Adrenal gland (tissue), 12 donors: ENCODE data around the gene ZMYM2. TPM values are rescaled to one million over a fixed set of nuclear protein-coding genes. Genes with fewer than 3 reads are reported as not detected.

Experiments used
- DNase-seq, 7 donors: peaks; one replicate each; pipeline ENCODE4 v3.0.0-alpha.2; 2019 to 2020
- H3K27ac ChIP-seq, 5 donors: fragments of 200-600 bp; sonication (generic) in 4 of 5; 1 replicate in 3 of 5; 2 replicates in 2 of 5; pipeline versions ENCODE4 v1.5.1 to v1.8.0; 2016 to 2020; ENCODE audit warnings: mild to moderate bottlenecking in 1 of 5
- H3K27me3 ChIP-seq: fragments of 200-600 bp; 2 replicates; pipeline ENCODE4 v1.8.0; 2021
- H3K36me3 ChIP-seq, 2 donors: fragments of 200-600 bp; replicated peaks in 1 of 2; 1 replicate in 1 of 2; 2 replicates in 1 of 2; pipeline versions ENCODE4 v1.5.1 to v1.8.0; 2018 to 2022
- H3K4me1 ChIP-seq, 2 donors: fragments of 200-600 bp; replicated peaks in 1 of 2; 1 replicate in 1 of 2; 2 replicates in 1 of 2; pipeline versions ENCODE4 v1.5.1 to v1.8.0; 2018 to 2021
- H3K4me3 ChIP-seq, 4 donors: fragments of 200-600 bp; sonication (generic) in 3 of 4; one replicate each; pipeline ENCODE4 v1.5.1; 2016 to 2018
- H3K9me3 ChIP-seq, 3 donors: fragments of 200-600 bp; sonication (generic) in 1 of 3; replicated peaks in 1 of 3; 1 replicate in 2 of 3; 2 replicates in 1 of 3; pipeline versions ENCODE4 v1.5.1 to v1.8.0; 2016 to 2021
- POLR2A ChIP-seq, 2 donors: fragments of 450-650 bp; IDR thresholded peaks; one replicate each; pipeline ENCODE4 v1.6.1; 2017; ENCODE audit warnings: antibody characterized with exemption in 2 of 2, mild to moderate bottlenecking in 2 of 2, moderate library complexity in 1 of 2
- WGBS, 4 donors: extraction: QIAGEN DNeasy Blood & Tissue Kit in 2 of 4; methylation state at CpG; one replicate each; pipeline versions ENCODE4 v1.1.5 to v1.1.7; 2013 to 2017; 5-methylcytosine and 5-hydroxymethylcytosine counted together
- intact Hi-C, 2 donors: fragments of 100-400 bp; cut with DNase I; formaldehyde crosslinking; loops; one replicate each; pipeline versions ENCODE4 v1.14.1 to v1.15.0; 2022 to 2023
- polyA plus RNA-seq, 3 donors: library from polyadenylated mRNA; stranded (reverse); fragments of 200-250 nt in 2 of 3; fragments of 350-450 nt in 1 of 3; fragmentation: Illumina TruSeq in 1 of 3; extraction: RNeasy Lipid Tissue Mini Kit (QIAGEN cat#74804) in 1 of 3; gene quantifications; one replicate each; pipeline ENCODE4 v1.2.3, GENCODE V29; 2013 to 2014
- total RNA-seq, 9 donors: library from RNA; depleted of rRNA in 4 of 9; stranded (reverse); fragments of >200 nt in 4 of 9; fragments of 120-200 nt in 1 of 9; fragmentation: NEBNext Ultra II Directional in 1 of 9; extraction: Animal tissue kit (Norgen Biotek cat#: 25700) in 1 of 9; gene quantifications; one replicate each; pipeline versions ENCODE4 v1.1.0 to v1.2.4, GENCODE V29; 2013 to 2023
- TF ChIP-seq, protein P1 (sequence below), 6 experiments: fragments of 450-650 bp in 4 of 6; fragments of 200-600 bp in 2 of 6; sonication (generic) in 1 of 6; IDR thresholded peaks; 1 replicate in 5 of 6; 2 replicates in 1 of 6; pipeline versions ENCODE4 v1.5.1 to v1.8.0; 2016 to 2021; ENCODE audit warnings: antibody characterized with exemption in 6 of 6, mild to moderate bottlenecking in 2 of 6, moderate library complexity in 1 of 6
- donor health status: healthy with polysubstance abuse.
- donor health status: Bipolar disorder and iron deficiency.
- donor health status: DM: yes; HTN: yes; CAD: no.
- donor health status: DM: no; HTN: no; CAD: no.
- donor health status: DM: no; HTN: no; CAD: no.
- donor health status: DM: yes; HTN: yes; CAD: no.

ZMYM2 gene
- total and polyA plus RNA-seq, 12 donors: 28.0 to 125 (median 73.8) TPM

DNA sequence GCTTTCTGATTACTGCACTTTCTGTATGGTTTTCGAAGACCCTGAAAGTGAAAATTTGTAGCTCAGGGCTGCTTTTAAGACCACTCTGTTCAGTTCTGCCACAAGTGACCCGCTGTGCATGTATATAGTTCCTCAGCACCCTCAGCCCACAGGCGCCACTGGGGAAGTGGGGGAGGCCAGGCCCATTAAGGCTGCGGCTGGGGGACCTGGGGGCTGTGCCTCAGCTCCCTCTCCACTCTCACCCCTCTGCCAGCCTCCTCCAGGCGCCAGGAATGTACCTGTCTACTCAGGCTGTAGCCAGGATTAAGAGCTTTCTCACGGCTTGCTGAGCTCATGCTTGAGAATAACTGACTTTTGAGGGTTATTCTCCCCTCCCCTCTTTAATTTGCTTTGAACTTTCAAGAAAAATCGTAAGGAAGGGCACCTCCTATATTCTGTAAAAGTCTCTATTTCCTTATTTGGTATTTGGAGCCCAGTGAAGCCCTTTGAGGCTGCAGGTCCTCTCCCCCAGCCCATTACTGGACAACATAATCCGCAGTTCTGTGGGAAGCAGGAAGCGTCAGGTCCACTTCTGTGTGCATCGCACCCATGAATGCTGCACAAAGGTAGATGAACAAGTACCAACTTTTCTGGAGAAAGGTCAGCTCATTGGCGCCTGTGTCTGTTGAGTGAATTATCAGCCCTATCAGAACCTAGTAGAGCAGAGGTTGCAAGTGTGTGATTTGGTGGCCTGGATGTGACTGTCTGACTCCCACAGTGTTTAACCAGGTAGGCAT lies 172.7 kb downstream of the ZMYM2 start:
- H3K9me3 ChIP-seq: no peaks in the 10 kb centered on the region
- H3K27me3 ChIP-seq: peaks cover 16% of the 10 kb centered on the region
- intact Hi-C loops: no loop called here
- no peaks in the 10 kb centered on the region for H3K36me3 ChIP-seq
- 59 to 75% (median 70%) methylated on average over 8 to 11 of the region's 11 CpGs for WGBS, 4 donors
- no peak overlapping the region for H3K4me3 ChIP-seq
- peaks cover 8 to 11% of the 10 kb centered on the region in 2 donors for H3K4me1 ChIP-seq
- no peak overlapping the region for H3K27ac ChIP-seq
- DNase-seq: no peak
- TF ChIP-seq, protein P1, sequence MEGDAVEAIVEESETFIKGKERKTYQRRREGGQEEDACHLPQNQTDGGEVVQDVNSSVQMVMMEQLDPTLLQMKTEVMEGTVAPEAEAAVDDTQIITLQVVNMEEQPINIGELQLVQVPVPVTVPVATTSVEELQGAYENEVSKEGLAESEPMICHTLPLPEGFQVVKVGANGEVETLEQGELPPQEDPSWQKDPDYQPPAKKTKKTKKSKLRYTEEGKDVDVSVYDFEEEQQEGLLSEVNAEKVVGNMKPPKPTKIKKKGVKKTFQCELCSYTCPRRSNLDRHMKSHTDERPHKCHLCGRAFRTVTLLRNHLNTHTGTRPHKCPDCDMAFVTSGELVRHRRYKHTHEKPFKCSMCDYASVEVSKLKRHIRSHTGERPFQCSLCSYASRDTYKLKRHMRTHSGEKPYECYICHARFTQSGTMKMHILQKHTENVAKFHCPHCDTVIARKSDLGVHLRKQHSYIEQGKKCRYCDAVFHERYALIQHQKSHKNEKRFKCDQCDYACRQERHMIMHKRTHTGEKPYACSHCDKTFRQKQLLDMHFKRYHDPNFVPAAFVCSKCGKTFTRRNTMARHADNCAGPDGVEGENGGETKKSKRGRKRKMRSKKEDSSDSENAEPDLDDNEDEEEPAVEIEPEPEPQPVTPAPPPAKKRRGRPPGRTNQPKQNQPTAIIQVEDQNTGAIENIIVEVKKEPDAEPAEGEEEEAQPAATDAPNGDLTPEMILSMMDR (IDR thresholded peaks at IDR 0.05): no peak
- TF ChIP-seq POLR2A (IDR thresholded peaks at IDR 0.05): no peak

DNA sequence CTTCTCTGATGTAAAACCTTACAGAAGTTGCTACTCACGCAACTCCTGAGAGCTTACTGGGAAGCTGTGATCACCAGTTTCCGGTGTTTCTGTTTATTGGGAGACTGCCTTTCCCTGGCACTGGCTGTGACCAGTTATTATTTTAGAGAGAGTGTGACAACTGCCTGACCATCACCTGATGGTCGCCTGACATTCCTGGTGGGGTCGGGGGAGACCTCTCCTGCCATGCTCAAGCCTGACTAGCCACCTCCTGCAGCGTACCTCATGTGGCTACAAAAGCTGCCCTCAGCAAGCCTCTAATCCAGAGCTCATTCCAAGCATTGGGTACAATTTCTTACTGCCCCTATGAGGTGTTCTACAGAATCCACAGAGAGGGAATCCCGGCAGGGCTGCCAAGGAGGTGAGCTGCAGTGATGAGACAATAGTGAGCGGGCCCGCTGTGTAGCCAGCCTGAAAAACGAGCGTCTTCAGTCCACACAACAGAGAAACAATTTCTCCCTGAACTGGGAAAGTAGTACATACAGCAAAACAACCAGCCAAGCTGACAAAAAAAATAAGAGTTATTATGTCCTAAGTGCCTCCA lies 173.6 kb downstream of the ZMYM2 start:
- Histone ChIP-seq H3K9me3 (no peaks in the 10 kb centered on the region), H3K27me3 (peaks cover 25% of the 10 kb centered on the region), H3K4me1 (peaks cover 8 to 11% of the 10 kb centered on the region in 2 donors), H3K27ac (no peak overlapping the region), H3K36me3 (no peaks in the 10 kb centered on the region), H3K4me3 (no peak overlapping the region)
- DNase-seq: no peak
- 78 to 84% (median 83%) methylated on average over 7 to 10 of the region's 10 CpGs for WGBS, 4 donors
- TF ChIP-seq, protein P1 (IDR thresholded peaks at IDR 0.05): no peak
- no peak for TF ChIP-seq POLR2A (IDR thresholded peaks at IDR 0.05)
- intact Hi-C loops: no loop called here

GRCh38 chr13:20134732-20135131 lies 176.2 kb downstream of the ZMYM2 start:
- Histone ChIP-seq H3K4me1 (no peaks in the 10 kb centered on the region), H3K36me3 (no peaks in the 10 kb centered on the region), H3K27ac (no peak overlapping the region), H3K4me3 (no peak overlapping the region), H3K9me3 (no peaks in the 10 kb centered on the region), H3K27me3 (peaks cover 51% of the 10 kb centered on the region)
- TF ChIP-seq, protein P1 (IDR thresholded peaks at IDR 0.05): no peak
- no peak for TF ChIP-seq POLR2A (IDR thresholded peaks at IDR 0.05)
- DNase-seq: no peak
- intact Hi-C loops: no loop called here
- WGBS, 4 donors: 62 to 89% (median 78%) methylated on average over 8 of the region's 8 CpGs

GRCh38 chr13:20136781-20137703 lies 178.5 kb downstream of the ZMYM2 start:
- Histone ChIP-seq H3K27me3 (peaks cover 69% of the 10 kb centered on the region), H3K36me3 (no peaks in the 10 kb centered on the region), H3K27ac (no peak overlapping the region), H3K4me1 (no peaks in the 10 kb centered on the region), H3K4me3 (no peak overlapping the region), H3K9me3 (no peaks in the 10 kb centered on the region)
- TF ChIP-seq, protein P1 (IDR thresholded peaks at IDR 0.05): peak in 2 of 6 experiments; percentile 4 to 10
- no peak for TF ChIP-seq POLR2A (IDR thresholded peaks at IDR 0.05)
- peak in 1 of 7 donors; percentile 20 for DNase-seq
- intact Hi-C loops: no loop called here
- 19 to 43% (median 28%) methylated on average over 41 to 56 of the region's 56 CpGs for WGBS, 4 donors
